Fibroblast of villous mesenchyme (primary cell): ENCODE results near the gene RASGEF1C. TPM values are rescaled to one million over a fixed set of nuclear protein-coding genes. Genes with fewer than 3 reads are reported as not detected.
A peak's percentile ranks its signal among the peaks of the same experiment; 100 is the strongest.
"Not testable (repeated sequence)": the region's sequence is repeated elsewhere in the genome, so short reads cannot be mapped to it uniquely, and the experiment has no call there.

Experiments used
- DNase-seq: peaks from one replicate; pipeline ENCODE4 v3.0.0-alpha.2; 2010; ENCODE audit warnings: low read depth
- H3K4me3 ChIP-seq: 2 replicates; pipeline ENCODE4 v1.5.1; 2011; ENCODE audit warnings: low read depth, mild to moderate bottlenecking, low read length
- CTCF ChIP-seq: IDR thresholded peaks from 2 replicates; pipeline ENCODE4 v1.5.1; 2012; ENCODE audit warnings: low read depth, mild to moderate bottlenecking, low read length; ENCODE audit not compliant: insufficient read depth
- total RNA-seq: library from RNA; depleted of rRNA; stranded (reverse); fragments of >200 nt; gene quantifications from 2 replicates; pipeline ENCODE4 v1.2.3, GENCODE V29; 2012

RASGEF1C gene
- total RNA-seq, 1 donor: not detected

GRCh38 chr5:180095545-180095944, 113.5 kb downstream of the RASGEF1C start:
- H3K4me3 ChIP-seq: no peak overlapping the region
- TF ChIP-seq CTCF: no peak
- no peak for DNase-seq

DNA sequence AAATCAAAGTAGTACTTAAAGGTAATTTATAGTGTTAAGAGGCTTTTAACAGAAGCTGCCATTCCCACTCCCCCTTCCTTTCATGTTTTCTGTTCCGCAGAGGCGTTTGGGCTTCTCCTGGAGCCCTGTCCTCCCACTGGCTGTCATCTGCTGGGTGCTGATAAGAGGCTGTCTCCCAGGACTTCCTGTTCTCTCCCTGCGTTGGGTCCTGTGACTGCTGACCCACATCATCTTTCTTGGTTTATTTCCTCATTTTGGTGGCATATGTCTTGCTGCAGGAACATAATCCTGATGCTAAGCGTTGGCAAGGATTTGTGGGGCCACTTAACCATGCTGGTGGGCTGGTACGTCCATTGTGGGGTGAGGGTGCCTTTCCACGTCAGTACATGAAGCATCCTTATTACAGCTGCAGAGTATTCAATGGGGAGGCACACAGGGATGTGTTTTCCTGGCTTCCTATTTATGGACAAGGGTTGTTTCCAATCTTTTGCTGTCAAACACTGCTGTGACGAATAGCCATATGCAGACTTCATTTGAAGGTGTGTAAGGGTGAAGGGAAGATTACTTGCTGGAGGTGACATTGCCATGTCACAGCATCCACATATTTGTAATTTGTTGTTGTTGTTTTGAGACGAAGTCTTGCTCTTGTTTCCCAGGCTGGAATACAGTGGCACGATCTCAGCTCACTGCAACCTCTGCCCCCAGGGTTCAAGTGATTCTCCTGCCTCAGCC, 115.2 kb downstream of the RASGEF1C start:
- DNase-seq: no peak
- TF ChIP-seq CTCF: no peak
- no peak overlapping the region for H3K4me3 ChIP-seq

DNA sequence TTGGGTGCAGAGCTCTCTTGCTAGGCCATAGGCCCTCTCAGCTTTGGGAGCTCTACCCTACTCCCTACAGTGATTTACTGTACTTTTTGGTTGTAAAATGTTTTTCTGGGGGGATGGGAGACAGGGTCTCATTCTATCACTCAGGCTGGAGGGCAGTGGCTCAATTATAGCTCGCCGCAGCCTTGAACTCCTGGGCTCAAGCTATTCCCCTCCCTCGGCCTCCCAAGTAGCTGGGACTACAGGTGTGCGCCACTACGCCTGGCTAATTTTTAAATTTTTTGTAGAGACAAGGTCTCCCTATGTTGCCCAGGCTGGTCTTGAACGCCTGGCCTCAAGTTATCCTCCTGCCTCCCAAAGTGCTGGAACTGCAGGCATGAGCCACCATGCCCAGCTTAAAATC, 115.8 kb downstream of the RASGEF1C start:
- H3K4me3 ChIP-seq: no peak overlapping the region
- TF ChIP-seq CTCF: no peak
- DNase-seq: no peak

- TF ChIP-seq CTCF: peak; percentile 16
- peak; percentile 20 for DNase-seq
- H3K4me3 ChIP-seq: peak overlapping the region; percentile 64
These were observed 118.1 kb downstream of the RASGEF1C start for GRCh38 chr5:180090769-180091546.

- H3K4me3 ChIP-seq: peak overlapping the region; percentile 64
- peak; percentile 59 for DNase-seq
- peak; percentile 75 for TF ChIP-seq CTCF
These were observed 118.8 kb downstream of the RASGEF1C start for GRCh38 chr5:180090098-180090768.

GRCh38 chr5:180089628-180090027, 119.4 kb downstream of the RASGEF1C start:
- DNase-seq: not testable (repeated sequence)
- peak overlapping the region; percentile 64 for H3K4me3 ChIP-seq

- H3K4me3 ChIP-seq: no peak overlapping the region
- no peak for TF ChIP-seq CTCF
- no peak for DNase-seq
These were observed 120.5 kb downstream of the RASGEF1C start for GRCh38 chr5:180088561-180088960.
